ENCODE data around the gene RAI1. TPM values are rescaled to one million over a fixed set of nuclear protein-coding genes. Genes with fewer than 3 reads are reported as not detected.
A peak's percentile ranks its signal among the peaks of the same experiment; 100 is the strongest.

RAI1 gene
- total and polyA plus RNA-seq, 10 of the 15 experiments (the other 5 are each of a cell fraction or from before 2014, with no cell fraction given): 0.66 to 37.7 (median 6.0) TPM

DNA sequence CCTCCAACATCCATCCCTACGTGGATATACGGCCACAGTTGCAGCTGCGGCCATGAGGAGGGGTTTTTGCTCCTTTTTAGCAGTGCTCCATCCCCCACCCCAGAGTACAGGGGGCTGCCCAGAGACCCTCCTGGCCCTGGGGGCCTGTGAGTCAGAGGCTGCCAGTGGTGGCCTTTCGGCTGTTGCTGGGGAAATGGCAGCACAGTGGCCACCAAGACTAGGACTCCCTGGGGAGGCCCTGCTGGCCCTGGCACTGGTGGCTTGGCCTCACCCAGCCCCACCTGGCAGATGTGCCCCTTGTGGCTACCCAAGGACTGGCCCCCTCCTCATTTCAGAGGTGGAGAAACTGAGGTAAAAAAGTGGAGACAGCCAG, 29.1 kb downstream of the RAI1 start (continued):
- no peak for TF ChIP-seq ZNF274 (IDR thresholded peaks at IDR 0.05; ENCODE audit: insufficient read depth, insufficient read length)
- TF ChIP-seq BACH1 (IDR thresholded peaks at IDR 0.05; ENCODE audit: borderline replicate concordance): no peak
- TF ChIP-seq NFYA (IDR thresholded peaks at IDR 0.05; ENCODE audit: borderline replicate concordance, low read depth, low read length): no peak
- TF ChIP-seq, protein P1, sequence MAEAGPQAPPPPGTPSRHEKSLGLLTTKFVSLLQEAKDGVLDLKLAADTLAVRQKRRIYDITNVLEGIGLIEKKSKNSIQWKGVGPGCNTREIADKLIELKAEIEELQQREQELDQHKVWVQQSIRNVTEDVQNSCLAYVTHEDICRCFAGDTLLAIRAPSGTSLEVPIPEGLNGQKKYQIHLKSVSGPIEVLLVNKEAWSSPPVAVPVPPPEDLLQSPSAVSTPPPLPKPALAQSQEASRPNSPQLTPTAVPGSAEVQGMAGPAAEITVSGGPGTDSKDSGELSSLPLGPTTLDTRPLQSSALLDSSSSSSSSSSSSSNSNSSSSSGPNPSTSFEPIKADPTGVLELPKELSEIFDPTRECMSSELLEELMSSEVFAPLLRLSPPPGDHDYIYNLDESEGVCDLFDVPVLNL (IDR thresholded peaks at IDR 0.05; ENCODE audit: low read depth, low read length): no peak

DNA sequence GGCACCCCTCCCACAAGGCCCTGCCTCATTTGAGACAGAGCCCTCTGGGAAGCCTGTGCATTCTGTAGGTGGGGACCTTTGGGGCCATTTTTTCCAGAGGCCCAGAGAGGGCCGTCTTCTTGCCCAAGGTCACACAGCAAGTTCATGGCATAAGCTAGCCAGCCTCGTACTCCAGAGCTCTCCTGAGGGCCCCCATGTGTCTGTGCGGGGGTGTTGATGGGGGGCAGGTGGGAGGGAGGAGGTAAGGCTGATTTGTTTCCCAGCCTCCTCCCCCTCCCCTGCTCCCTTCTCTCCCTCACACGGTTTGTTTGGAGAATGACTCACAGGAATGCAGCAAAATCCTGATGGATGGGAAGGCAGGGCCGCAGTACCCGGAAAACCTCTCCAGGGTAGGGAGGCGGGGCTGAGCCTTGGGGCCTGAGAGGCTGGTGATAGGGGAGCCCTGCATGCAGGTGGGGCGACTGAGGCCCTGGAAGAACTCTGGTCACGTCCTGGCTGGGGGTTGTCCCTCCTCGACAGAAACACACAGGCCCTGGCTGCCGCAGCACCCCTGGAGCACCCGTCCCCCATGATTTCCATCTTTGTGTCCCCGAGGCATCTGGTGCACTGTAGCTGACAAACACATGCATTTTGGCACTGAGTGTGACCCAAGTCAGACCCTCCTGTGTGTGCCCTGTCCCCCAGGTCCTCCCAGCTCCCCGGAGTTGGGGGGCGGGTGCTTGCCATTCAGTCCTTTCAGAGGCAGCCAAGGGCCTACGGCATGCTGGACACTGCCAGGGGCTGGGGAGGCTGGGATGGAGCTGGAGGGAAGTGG, 29.7 kb downstream of the RAI1 start:
- ATAC-seq: no peak
- H3K27ac ChIP-seq (ENCODE audit: control insufficient read depth, insufficient read depth): no peak overlapping the region
- peaks cover 0 to 3% of the 10 kb centered on the region in 2 experiments; a peak in 3 of 4 replicates for H3K36me3 ChIP-seq (ENCODE audit: control insufficient read depth in 2 of 2, insufficient read depth in 2 of 2, low read length in 1 of 2)
- in situ Hi-C loops (cut with MboI): no loop called here
- no TSS peak for BruUV-seq (replicated peaks)
- ChIA-PET CTCF (no interaction called here), SMC1A (ENCODE audit: uncharacterized antibody, unreplicated experiment) (no interaction called here), RAD21 (ENCODE audit: unreplicated experiment) (interaction anchor here (1.4 to 1.5 kb wide), 2 partner anchors 28 to 35 kb away, joined by 3 to 6 read pairs; no protein-coding TSS in a partner anchor), POLR2A (interaction anchor here (0.8 kb wide), 1 partner anchor 14 kb away, joined by 4 read pairs; no protein-coding TSS in a partner anchor)
- H3K4me2 ChIP-seq (ENCODE audit: control insufficient read depth, insufficient read depth): no peak overlapping the region
- intact Hi-C loops (cut with micrococcal nuclease; ENCODE audit: unreplicated experiment): no loop called here
- H3K79me2 ChIP-seq (ENCODE audit: control insufficient read depth, insufficient read depth, low read length): peaks cover 23% of the 10 kb centered on the region
- H3K9me3 ChIP-seq (replicated peaks; ENCODE audit: control insufficient read depth, insufficient read depth, low read length): no peaks in the 10 kb centered on the region
- WGBS (ENCODE audit: insufficient coverage, insufficient replicate concordance, low lambda C conversion rate, missing lambda C conversion rate): 79% methylated on average over 16 of the region's 16 CpGs
- H2AFZ ChIP-seq (ENCODE audit: control insufficient read depth, low read depth, low read length): no peak overlapping the region
- peaks cover 30% of the 10 kb centered on the region for H3K4me1 ChIP-seq (ENCODE audit: control insufficient read depth, insufficient read depth, low read length)
- H4K20me1 ChIP-seq (ENCODE audit: control insufficient read depth, insufficient read depth): no peaks in the 10 kb centered on the region
- no peak overlapping the region for H3K4me3 ChIP-seq
- no peaks in the 10 kb centered on the region for H3K27me3 ChIP-seq (replicated peaks in 1 of 2; ENCODE audit: control insufficient read depth in 2 of 2, insufficient read depth in 2 of 2, low read length in 1 of 2)
- H3K9ac ChIP-seq (ENCODE audit: control insufficient read depth, insufficient read depth, low read length): no peak overlapping the region
- no peak for DNase-seq (ENCODE audit: low read depth, low spot score)
- FAIRE-seq: no peak
- TF ChIP-seq EED (IDR thresholded peaks at IDR 0.05; ENCODE audit: low read depth): no peak
- TF ChIP-seq HCFC1 (IDR thresholded peaks at IDR 0.05; ENCODE audit: low read length): no peak
- TF ChIP-seq BACH1 (IDR thresholded peaks at IDR 0.05; ENCODE audit: borderline replicate concordance): no peak
- TF ChIP-seq POU2F2 (IDR thresholded peaks at IDR 0.05; ENCODE audit: borderline replicate concordance, low read depth, low read length): no peak
- no peak for TF ChIP-seq RAD51 (IDR thresholded peaks at IDR 0.05)
- TF ChIP-seq NFYB (IDR thresholded peaks at IDR 0.05; ENCODE audit: insufficient read depth, low read depth, low read length): no peak
- TF ChIP-seq, protein P2, sequence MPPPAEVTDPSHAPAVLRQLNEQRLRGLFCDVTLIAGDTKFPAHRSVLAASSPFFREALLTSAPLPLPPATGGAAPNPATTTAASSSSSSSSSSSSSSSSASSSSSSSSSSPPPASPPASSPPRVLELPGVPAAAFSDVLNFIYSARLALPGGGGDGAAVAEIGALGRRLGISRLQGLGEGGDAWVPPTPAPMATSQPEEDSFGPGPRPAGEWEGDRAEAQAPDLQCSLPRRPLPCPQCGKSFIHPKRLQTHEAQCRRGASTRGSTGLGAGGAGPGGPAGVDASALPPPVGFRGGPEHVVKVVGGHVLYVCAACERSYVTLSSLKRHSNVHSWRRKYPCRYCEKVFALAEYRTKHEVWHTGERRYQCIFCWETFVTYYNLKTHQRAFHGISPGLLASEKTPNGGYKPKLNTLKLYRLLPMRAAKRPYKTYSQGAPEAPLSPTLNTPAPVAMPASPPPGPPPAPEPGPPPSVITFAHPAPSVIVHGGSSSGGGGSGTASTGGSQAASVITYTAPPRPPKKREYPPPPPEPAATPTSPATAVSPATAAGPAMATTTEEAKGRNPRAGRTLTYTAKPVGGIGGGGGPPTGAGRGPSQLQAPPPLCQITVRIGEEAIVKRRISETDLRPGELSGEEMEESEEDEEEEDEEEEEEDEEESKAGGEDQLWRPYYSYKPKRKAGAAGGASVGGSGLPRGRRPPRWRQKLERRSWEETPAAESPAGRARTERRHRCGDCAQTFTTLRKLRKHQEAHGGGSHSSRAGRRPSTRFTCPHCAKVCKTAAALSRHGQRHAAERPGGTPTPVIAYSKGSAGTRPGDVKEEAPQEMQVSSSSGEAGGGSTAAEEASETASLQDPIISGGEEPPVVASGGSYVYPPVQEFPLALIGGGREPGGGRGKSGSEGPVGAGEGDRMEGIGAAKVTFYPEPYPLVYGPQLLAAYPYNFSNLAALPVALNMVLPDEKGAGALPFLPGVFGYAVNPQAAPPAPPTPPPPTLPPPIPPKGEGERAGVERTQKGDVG (CRISPR knock-in tag; IDR thresholded peaks at IDR 0.05): no peak
- 0 out of 2 replicates have a peak, but pooled peaks have one; percentile 40 for TF ChIP-seq SMARCA5 (IDR thresholded peaks at IDR 0.05)
- TF ChIP-seq, protein P3, sequence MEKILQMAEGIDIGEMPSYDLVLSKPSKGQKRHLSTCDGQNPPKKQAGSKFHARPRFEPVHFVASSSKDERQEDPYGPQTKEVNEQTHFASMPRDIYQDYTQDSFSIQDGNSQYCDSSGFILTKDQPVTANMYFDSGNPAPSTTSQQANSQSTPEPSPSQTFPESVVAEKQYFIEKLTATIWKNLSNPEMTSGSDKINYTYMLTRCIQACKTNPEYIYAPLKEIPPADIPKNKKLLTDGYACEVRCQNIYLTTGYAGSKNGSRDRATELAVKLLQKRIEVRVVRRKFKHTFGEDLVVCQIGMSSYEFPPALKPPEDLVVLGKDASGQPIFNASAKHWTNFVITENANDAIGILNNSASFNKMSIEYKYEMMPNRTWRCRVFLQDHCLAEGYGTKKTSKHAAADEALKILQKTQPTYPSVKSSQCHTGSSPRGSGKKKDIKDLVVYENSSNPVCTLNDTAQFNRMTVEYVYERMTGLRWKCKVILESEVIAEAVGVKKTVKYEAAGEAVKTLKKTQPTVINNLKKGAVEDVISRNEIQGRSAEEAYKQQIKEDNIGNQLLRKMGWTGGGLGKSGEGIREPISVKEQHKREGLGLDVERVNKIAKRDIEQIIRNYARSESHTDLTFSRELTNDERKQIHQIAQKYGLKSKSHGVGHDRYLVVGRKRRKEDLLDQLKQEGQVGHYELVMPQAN (conservative IDR thresholded peaks at IDR 0.05): no peak
- TF ChIP-seq POLR2A (IDR thresholded peaks at IDR 0.05; ENCODE audit: low read depth, low read length): 0 out of 2 replicates have a peak, but pooled peaks have one; percentile 3
- TF ChIP-seq LARP7 (IDR thresholded peaks at IDR 0.05): no peak
